Measurements from ENCODE around the gene SLC36A2.
A peak's percentile ranks its signal among the peaks of the same experiment; 100 is the strongest.
"Not testable (repeated sequence)": the region's sequence is repeated elsewhere in the genome, so short reads cannot be mapped to it uniquely, and the experiment has no call there.

Gene SLC36A2

GRCh38 chr5:151347369-151347768, at the start of gene SLC36A2:
TSS of gene SLC36A2 (minus strand) at chr5:151347559. CDS start at chr5:151347460, 99 bp downstream.
- DNase-seq: no peak

- no peak for DNase-seq
Observed at GRCh38 chr5:151388960-151389359, 41.6 kb upstream of the SLC36A2 start.

- DNase-seq: no peak
Observed at GRCh38 chr5:151384106-151384505, 36.7 kb upstream of the SLC36A2 start.

GRCh38 chr5:151383011-151383410, 35.7 kb upstream of the SLC36A2 start:
- no peak for DNase-seq

GRCh38 chr5:151382576-151382975, 35.2 kb upstream of the SLC36A2 start:
- no peak for DNase-seq

GRCh38 chr5:151381899-151382298, 34.5 kb upstream of the SLC36A2 start:
- DNase-seq: no peak

GRCh38 chr5:151378616-151379015, 31.3 kb upstream of the SLC36A2 start:
- DNase-seq: no peak

- no peak for DNase-seq
Observed at GRCh38 chr5:151374539-151374938, 27.2 kb upstream of the SLC36A2 start.

- DNase-seq: not testable (repeated sequence)
Observed at GRCh38 chr5:151367038-151367437, 19.7 kb upstream of the SLC36A2 start.

- peak; percentile 21 for DNase-seq
Observed at GRCh38 chr5:151363673-151364072, 16.3 kb upstream of the SLC36A2 start.

GRCh38 chr5:151362970-151363369, 15.6 kb upstream of the SLC36A2 start:
- no peak for DNase-seq

GRCh38 chr5:151359391-151359790, 12.0 kb upstream of the SLC36A2 start:
- no peak for DNase-seq

GRCh38 chr5:151357792-151358191, 10.4 kb upstream of the SLC36A2 start:
- DNase-seq: no peak

GRCh38 chr5:151357097-151357496, 9.7 kb upstream of the SLC36A2 start:
- DNase-seq: no peak

GRCh38 chr5:151351671-151352070, 4.3 kb upstream of the SLC36A2 start:
- no peak for DNase-seq

GRCh38 chr5:151348789-151349188, 1.4 kb upstream of the SLC36A2 start:
- DNase-seq: no peak

- no peak for DNase-seq
Observed at GRCh38 chr5:151345808-151346478, 1.4 kb downstream of the SLC36A2 start.

- no peak for DNase-seq
Observed at GRCh38 chr5:151345187-151345807, 2.1 kb downstream of the SLC36A2 start.

GRCh38 chr5:151344088-151344487, 3.3 kb downstream of the SLC36A2 start:
- no peak for DNase-seq

- DNase-seq: no peak
Observed at GRCh38 chr5:151340004-151340403, 7.4 kb downstream of the SLC36A2 start.

GRCh38 chr5:151338734-151339133, 8.6 kb downstream of the SLC36A2 start:
- no peak for DNase-seq

GRCh38 chr5:151332857-151333256, 14.5 kb downstream of the SLC36A2 start:
- DNase-seq: no peak

- no peak for DNase-seq
Observed at GRCh38 chr5:151328734-151329133, 18.6 kb downstream of the SLC36A2 start.

GRCh38 chr5:151327585-151327984, 19.8 kb downstream of the SLC36A2 start:
- DNase-seq: no peak

- no peak for DNase-seq
Observed at GRCh38 chr5:151326266-151326665, 21.1 kb downstream of the SLC36A2 start.

All from COR-L47 (cell line).